Stimulated activated CD8-positive, alpha-beta memory T cell treated with anti-CD3 and anti-CD28 coated beads, Interleukin-15, amount 100 ng/mL, for 1 hour (primary cell): ENCODE measurements around the gene SH3YL1.

Experiments used
- DNase-seq: peaks from one replicate; pipeline ENCODE4 v3.0.0-alpha.2; 2020; ENCODE audit warnings: low read depth

SH3YL1 gene, protein sequence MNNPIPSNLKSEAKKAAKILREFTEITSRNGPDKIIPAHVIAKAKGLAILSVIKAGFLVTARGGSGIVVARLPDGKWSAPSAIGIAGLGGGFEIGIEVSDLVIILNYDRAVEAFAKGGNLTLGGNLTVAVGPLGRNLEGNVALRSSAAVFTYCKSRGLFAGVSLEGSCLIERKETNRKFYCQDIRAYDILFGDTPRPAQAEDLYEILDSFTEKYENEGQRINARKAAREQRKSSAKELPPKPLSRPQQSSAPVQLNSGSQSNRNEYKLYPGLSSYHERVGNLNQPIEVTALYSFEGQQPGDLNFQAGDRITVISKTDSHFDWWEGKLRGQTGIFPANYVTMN

DNA sequence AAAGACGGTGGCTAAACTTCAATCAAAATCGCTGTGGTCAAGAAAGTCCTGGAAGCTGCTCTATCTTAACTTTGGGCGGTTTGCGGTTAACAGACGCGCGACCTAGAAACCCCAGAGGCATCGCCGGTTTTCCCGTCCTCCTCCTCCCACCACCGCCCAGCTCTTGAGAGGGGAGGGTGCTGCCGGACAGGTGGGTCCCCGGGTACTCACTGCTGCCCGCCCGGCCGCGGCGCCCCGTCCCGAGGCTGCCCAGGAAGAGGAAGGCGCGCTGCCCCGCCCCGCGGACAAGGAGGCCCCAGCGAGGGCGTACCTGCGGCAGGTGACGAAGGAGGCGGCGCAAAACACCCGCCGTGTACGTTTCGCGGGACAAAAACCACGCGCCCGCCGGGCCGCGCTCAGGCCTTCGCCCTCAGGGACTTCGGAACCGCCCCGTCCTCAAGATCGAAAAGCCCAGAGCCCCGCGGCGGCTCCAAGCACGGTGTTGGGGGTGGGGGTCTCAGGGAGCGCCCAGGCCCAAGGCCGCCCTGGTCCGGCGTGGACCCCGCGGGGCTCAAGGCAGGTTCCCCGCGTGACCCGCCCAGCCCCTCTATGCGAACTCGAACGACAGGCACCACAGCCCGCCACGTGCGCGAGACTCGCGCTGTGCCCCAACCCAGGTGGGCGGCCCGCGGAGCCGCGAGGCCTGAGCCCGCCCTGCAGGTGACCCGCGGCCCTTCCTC lies at the start of gene SH3YL1:
TSS of gene SH3YL1 (minus strand) at position 259 of the 719 bp plus-strand sequence. CDS start at position 211, 48 bp downstream.
- DNase-seq = no peak

DNA sequence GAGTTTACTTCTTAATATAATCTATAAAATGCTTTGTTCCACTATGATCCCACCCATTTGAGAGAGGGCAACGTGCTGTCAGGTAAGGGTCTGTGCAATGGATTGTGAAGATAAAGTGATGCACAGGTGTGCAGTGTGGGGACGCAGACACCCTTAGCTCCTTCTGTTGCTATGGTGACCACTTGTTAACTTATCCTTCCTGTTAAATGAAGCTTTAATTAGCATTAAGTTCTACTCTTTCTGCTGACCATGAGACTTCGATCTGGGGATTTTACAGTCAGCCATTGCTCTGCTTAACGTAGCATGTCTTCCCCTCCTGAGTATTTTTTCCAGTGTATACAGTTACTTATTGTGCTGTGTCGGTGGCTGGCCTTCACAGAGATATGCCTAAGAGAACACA lies 47.2 kb upstream of the SH3YL1 start:
- no peak for DNase-seq

- DNase-seq = no peak
Measured at GRCh38 chr2:309954-310510, 46.2 kb upstream of the SH3YL1 start.

DNA sequence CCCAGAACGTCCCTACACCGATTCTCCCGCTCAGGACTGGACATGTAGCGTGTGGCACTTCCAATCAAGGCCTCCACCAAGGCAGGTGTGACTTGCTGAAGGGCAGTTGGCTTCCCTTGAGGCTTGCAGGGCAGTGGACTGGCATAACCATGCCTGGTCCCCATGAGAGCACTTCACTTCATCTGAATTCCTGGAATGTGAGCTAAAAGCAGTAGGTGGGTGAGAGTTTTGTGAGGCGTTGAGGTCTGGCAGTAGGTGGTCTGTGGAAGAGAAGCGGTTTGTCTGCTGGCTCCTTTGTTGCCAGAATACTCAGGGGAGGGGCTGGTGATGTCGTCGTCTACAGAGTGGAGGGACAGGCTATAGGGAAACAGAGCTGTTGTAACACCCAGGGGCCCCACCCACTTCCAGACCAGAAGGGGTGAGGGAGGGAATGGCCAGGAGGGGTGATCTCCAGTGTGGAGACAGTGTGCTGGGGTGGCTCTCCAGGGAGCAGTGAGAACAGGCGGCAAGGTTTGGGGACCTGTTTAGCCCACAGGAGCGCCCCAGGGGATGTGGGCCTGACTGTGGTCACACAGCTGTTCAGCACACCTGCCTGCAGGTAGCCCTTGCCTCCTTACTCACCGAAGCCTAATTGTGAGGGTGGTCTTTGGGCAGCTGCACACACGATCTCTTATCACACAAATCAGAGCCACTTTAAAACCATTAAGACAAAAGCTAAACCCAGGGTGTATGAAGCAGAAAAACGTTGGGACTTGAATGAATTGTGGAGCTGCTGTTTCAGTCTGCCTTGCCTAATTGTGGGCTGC lies 45.5 kb upstream of the SH3YL1 start:
- no peak for DNase-seq

GRCh38 chr2:305366-305765 lies 41.5 kb upstream of the SH3YL1 start:
- no peak for DNase-seq

GRCh38 chr2:296354-296753 lies 32.5 kb upstream of the SH3YL1 start:
- no peak for DNase-seq

- no peak for DNase-seq
Measured at GRCh38 chr2:295090-295489, 31.3 kb upstream of the SH3YL1 start.

- DNase-seq = peak; percentile 17
Measured at GRCh38 chr2:290090-290722, 26.4 kb upstream of the SH3YL1 start.

- DNase-seq = no peak
Measured at GRCh38 chr2:289362-290089, 25.7 kb upstream of the SH3YL1 start.

DNA sequence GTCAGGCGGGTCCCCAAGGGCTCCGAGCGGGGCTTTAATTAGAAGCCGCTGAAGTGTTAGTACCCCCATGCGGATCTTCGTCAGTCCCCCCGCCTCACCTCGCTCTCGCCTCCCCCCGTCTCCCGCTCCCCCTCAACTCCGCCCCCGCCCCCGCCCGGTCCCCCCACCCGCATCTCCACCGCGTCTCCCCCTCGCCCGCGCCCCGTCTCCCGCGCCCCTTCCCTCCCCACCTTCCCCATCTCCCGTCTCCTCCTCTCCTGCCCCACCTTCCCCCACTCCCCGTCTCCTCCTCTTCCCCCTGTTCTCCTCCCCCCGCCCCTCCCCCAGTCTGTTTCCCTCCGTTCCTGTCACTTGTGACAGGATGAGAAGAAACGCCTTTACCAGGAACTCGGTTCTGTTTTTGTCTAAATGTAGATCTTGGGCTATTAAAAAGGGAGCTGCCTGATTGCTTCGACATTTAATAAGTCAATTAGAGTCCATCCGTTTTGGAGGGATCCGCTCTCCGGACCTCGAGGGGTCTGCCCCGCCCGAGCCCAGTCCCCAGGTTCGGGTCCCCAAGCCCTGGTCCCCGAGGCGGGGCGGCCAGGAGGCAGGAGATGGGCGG lies 25.0 kb upstream of the SH3YL1 start:
- no peak for DNase-seq

DNA sequence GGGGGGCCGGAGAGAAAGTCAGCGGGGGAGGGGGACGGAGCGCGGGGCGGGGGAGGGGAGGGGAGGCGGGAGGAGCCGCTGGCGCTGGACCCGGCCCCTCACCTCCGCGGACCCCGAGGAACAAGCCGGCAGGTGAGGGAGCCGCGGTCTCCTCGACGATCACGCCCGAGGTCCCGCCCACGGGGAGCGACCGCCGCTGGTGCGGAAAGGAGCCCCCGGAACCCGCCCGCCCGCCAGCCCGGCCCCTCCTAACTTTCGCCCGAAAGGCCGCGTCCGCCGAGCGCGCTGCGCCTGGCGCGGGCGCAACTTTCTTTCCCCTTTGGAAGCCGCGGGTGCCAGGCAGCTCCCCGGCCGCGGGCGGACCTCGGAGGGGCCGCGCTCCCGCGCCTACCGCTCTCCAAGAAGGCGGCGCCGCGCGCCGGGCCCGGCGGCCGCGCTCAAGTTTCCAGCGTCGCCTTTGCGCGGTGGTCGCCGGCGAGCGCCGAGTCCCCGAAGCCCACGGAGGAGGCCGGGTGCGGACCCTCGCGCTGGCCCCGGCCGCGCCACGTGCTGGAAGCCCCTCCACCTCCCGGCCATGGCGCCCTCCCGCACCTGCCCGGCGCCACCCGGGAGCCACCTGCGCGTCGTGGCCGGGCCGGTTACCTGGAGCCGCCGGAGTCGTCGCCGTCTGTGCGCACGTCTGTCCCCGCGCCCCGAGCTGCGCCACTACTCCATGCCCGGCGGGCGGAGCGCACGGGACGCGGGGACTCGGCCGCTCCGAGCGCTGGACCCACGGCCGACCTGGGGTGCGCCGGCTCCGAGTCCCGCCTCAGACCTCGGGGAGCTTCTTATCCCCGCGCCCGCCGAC lies 24.3 kb upstream of the SH3YL1 start, which contains the start of gene ALKAL2:
TSS of gene ALKAL2 (minus strand) at position 181 of the 847 bp plus-strand sequence. CDS start 256 bp downstream, outside the sequence.
- DNase-seq = no peak

- DNase-seq = no peak
Measured at GRCh38 chr2:287471-287885, 23.6 kb upstream of the SH3YL1 start.

DNA sequence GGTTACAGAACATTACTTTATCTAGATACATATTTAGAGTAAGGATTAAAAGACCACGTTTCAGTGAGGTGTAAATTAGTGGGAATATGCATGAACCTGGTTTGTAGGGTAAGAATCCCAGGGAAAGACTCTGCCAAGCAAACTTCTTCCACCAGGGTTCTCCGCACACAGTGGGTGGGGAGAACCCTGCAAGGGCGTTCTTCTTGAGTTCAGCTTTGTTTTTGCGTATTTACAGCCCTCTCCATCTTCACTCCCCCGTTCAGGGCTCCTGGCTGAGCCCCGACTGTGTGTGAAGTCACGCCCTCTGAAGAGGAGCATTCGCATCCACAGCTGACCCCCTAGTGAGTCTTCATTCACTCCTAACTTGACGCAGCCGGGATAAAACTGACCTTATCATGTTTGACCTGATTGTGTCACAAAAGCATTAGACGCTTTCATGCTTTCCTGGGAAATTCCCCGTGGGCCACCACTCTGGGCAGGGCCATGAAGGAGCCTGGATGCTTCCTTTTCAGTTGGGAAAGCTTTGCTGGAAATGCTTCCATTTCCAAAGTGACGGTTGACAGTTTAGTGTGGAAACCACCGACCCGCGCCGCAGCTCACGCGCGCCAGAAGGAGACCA lies 23.1 kb upstream of the SH3YL1 start:
- DNase-seq = no peak

DNA sequence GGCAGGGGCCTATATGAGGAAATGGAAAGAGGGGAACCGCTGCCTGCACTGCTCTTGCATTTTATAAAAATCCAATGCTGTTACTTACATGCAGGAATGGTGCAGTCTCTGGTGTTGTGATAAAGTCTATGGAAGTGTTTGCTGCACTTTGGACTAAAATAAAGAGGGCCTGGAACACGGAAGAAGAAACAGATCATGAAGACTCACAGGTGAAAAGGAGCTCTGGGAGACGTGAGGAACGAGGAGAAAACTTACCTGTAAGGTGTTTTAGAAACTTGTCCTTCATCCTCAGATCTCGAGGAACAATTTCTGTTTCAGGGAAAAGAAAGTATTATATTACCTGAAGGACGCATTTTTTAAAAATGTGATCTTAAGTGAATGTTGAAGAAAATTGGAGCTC lies 22.2 kb upstream of the SH3YL1 start:
- no peak for DNase-seq

DNA sequence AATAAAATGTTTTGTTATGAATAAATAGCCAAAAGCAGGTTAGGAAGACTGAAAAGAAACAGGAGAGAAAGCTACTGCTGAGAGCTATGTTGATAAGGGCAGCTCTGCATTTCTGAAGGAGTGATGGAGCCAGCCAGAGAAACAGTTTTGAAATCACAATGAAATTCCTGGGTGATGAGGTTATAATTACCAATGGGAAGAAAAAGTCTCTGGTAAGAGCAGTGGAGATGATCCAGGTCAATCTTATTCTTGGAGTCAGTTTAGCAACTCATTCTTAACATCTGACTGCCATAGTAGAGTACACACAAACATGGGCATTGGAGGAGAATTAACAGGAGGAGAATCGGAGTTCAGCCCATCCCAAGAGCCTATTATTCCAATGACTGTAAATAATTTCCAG lies 21.7 kb upstream of the SH3YL1 start:
- DNase-seq = no peak

GRCh38 chr2:284896-285492 lies 21.2 kb upstream of the SH3YL1 start:
- DNase-seq = no peak

DNA sequence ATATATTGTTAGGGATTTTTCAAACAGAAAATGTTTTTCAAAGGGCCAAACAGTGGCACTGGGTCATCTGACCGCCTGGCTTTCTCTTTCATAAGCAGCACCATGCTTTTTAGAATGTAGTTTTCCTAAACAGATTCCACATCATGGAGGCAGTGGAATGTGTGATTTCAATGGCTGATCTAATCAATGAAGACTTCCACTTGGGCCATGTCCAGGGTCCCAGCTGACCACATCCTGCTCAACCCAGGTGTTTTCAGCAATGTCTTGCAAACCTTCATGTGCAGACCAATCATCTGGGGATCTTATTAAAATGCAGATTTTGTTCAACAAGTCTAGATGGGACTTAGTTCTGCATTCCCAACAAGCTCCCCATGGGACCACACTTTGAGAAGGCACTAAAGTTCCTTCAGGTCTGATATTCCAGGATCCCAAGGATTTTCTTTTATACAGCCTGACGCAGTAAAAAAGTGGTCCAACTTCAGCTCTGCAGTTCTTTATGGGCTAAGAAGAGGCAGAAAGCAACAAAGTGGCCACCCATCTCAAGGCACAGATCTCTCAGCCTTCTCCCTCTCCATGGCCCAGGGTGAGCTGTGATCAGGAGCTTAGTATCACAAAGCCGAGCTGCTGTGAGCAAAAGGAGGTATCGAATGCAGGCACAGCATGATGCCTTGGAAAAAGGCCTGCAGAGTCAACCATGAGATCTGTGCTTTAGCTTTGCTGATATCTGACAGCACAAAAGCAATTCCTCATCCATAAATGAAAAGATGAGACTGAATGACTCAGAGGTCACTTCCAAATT lies 20.4 kb upstream of the SH3YL1 start:
- no peak for DNase-seq
